C4-2B (cell line): ENCODE results near the gene PRDX5.

ENCODE experiments used
- CTCF ChIP-seq: fragments of 450-650 bp; conservative IDR thresholded peaks from 2 replicates; pipeline ENCODE4 v1.5.1; 2017; ENCODE audit warnings: mild to moderate bottlenecking
- ZFX ChIP-seq: fragments of 450-650 bp; IDR thresholded peaks from 2 replicates; pipeline ENCODE4 v1.6.1; 2017

- TF ChIP-seq CTCF: no peak
- no peak for TF ChIP-seq ZFX
Measured at GRCh38 chr11:64337538-64338249, 19.8 kb downstream of the PRDX5 start.
